22Rv1 (cell line): ENCODE data around the gene B4GALT5.

Experiments used
- ZFX ChIP-seq: fragments of 450-650 bp; IDR thresholded peaks from 2 replicates; pipeline ENCODE4 v1.6.1; 2017; ENCODE audit warnings: antibody characterized with exemption, borderline replicate concordance
- TF ChIP-seq, protein P1 (sequence below): fragments of 450-650 bp; IDR thresholded peaks from 2 replicates; pipeline ENCODE4 v1.5.1; 2017; ENCODE audit warnings: mild to moderate bottlenecking

DNA sequence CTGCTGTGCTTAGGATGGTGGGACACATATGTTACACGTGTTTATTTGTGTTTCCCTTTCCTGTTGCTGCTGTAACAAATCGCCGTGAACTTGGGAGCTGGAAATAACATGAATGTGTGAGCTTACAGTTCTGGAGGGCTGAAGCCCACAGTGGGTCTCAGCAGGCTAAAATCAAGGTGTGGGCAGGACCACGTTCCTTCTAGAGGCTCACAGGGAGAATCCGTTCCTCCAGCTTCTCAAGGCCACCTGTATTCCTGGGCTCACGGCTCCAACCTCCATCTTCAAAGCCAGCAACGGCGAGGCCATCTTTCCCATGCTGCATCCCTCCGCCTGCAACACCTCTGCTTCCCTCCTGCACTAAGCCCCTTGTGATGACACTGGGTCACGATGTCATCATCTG lies 118.3 kb downstream of the B4GALT5 start:
- TF ChIP-seq, protein P1, sequence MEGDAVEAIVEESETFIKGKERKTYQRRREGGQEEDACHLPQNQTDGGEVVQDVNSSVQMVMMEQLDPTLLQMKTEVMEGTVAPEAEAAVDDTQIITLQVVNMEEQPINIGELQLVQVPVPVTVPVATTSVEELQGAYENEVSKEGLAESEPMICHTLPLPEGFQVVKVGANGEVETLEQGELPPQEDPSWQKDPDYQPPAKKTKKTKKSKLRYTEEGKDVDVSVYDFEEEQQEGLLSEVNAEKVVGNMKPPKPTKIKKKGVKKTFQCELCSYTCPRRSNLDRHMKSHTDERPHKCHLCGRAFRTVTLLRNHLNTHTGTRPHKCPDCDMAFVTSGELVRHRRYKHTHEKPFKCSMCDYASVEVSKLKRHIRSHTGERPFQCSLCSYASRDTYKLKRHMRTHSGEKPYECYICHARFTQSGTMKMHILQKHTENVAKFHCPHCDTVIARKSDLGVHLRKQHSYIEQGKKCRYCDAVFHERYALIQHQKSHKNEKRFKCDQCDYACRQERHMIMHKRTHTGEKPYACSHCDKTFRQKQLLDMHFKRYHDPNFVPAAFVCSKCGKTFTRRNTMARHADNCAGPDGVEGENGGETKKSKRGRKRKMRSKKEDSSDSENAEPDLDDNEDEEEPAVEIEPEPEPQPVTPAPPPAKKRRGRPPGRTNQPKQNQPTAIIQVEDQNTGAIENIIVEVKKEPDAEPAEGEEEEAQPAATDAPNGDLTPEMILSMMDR, result no peak
- TF ChIP-seq ZFX, result no peak
